ENCODE results near the gene MAMLD1.

Gene MAMLD1

GRCh38 chrX:150408007-150408406 is 44.9 kb downstream of the MAMLD1 start:
- DNase-seq, result no peak

DNA sequence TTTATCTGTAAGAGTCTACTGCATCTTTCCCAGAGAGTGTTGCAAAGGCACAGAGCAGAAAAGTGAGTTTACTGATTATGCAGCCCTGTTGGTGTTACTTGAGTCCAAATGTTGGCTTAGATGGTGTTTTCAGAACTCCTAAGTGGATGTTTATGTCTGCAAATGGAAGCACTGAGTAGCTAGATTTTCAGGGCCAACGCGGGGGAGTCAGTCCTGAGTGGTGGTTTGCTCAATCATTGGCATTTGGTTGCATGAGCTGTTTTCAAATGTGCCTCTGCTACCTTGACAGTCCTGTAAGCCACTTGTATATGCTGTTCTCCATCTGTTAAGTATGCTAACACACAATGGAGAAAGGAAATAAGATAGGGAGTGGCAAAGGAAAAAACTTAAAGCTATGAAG is 45.4 kb downstream of the MAMLD1 start:
- no peak for DNase-seq

DNA sequence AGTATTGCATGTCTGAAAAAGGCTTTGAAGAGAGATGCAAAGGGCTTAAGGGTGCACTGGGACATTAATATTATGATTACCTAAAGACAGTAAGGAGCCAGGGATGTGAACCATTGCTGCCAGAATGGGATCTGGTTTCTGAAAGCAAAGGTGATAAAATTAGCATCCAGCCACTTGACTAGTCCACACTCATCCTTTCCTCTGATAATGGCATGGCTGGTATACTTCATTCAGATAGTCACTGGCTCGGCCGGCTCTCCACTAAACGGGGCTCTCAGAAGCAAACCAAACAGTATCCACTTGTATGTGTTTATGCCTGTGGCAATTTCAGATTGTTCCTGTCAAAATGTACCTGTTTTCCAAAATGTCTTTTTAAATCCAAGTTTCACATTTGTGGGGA is 46.4 kb downstream of the MAMLD1 start:
- DNase-seq, result no peak

DNA sequence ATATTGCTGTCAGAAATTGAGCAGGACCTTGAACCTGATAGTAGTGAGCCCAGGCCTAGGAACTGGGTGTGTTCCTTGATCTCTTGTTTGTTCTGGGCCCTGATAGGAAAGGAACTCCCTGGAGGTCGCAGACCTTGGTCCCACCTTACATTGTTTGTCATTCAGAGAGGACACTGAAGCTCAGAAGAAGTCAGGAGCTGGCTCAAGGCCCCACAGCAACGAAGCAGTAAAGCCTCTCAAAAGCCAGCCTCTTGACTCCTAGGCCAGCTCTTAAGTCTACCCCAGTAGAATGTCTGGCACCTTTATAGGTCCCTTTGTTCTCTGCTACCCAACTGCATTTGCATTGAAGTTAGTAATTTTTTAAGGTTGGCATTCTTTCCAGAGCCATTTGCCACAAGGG is 46.8 kb downstream of the MAMLD1 start:
- no peak for DNase-seq

- DNase-seq, result peak in 1 of 2 experiments; percentile 8
Measured at GRCh38 chrX:150410513-150410912, 47.4 kb downstream of the MAMLD1 start.

DNA sequence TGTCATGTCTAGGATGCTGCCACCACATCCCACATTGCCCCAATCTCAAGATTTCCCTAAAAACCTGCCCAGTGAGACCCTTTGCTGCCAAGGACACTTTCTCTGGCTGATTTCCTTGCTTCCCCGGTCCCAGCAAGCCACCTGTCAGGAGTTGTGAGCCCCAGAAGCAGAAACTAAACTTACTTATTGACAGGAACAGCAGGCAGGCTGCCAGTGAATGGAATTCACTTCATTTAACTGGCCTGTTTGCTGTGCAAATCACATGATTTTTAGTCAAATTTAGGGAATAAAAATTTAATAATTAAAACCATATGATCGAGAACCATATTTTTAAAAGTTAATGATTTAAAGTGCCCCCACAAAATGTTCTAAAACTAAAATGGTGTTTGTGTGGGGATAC is 48.5 kb downstream of the MAMLD1 start:
- no peak for DNase-seq

DNA sequence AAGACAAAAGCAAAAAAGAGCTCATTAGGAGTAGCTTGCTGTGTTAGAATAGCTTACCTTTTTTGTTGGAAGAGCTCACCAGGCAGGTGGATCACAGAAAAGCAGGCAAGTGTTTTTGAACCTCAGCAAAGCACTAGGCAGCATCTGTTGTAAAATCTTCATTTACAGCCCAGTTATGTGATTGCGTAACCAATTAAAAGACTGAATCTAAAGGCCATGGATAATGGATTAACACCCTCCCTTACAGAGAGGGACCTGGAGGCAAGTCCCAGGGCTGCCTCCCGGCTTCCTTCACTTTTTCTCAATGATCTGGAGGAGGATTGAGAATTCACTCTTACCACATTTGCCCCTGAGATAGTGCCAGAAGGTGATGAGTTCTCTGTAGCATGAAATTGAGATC is 51.1 kb downstream of the MAMLD1 start:
- DNase-seq, result no peak

DNA sequence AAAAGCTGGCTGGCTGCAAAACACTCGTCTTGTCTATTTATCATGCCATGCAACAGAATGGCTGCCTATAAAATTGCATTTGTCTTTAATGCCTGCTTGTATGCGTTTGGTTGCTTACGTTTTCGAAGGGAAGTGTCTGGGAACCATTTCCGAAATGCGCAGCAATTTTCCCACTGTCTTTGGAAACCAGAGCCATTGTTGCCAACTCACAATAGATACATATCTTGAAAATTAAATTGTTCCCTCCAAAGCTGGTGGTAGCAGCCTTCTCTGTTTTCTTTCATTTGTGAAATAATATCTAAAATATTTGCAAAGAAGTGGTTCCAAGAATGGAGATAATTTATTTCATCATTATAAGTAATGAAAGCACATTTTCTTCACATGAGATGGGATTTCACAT is 53.4 kb downstream of the MAMLD1 start:
- DNase-seq, result no peak

DNA sequence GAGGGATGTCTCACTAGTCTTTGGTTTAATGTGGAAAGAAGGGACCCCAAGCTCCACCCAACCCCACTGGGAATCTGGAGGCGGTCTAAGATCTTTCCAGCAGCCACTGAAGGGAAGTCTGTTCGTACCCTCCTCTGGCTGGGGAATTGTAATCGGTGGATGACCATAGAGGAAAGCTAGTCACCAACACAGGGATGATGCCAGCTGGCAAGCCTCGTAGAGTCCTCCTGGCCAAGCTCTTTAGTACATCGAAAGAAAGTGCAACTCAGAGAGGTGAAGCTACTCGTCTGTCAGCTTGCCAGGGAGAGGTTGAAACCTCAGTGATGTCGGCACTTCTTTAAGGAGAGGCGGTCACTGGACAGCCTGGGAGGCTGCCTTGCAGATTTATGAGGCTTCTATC is 58.7 kb downstream of the MAMLD1 start:
- DNase-seq, result no peak

DNA sequence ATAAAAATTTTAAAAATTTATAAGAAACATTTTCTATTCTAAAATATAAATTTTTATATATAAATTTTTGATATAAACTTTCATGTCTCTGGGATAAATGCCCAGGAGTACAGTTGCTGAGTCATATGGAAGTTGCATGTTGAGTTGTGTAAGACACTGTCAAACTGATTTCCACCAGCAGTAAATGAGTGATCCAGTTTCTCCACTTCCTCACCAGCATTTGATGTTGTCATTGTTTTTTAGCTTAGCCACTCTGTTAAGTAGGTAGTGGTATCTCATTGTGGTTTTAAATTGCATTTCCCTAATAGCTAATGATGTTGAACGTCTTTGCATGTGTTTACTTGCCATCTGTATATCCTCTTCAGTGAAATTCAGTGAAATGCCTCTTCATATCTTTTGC is 66.5 kb downstream of the MAMLD1 start:
- DNase-seq, result peak; percentile 25 to 53

DNA sequence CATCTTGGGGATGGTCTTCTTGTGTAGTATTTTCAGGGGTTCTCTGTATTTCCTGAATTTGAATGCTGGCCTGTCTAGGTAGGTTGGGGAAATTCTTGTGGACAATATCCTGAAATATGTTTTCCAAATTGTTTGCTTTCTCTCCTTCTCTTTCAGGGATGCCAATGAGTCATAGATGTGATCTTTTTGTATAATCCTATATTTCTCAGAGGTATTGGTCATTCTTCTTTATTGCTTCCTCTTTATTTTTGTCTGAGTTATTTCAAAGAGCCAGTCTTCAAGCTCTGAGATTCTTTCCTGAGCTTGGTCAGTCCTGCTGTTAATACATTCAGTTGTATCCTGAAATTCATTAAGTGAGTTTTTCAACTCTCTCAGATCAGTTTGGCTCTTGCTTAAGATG is 73.1 kb downstream of the MAMLD1 start:
- no peak for DNase-seq

GRCh38 chrX:150438165-150438564 is 75.0 kb downstream of the MAMLD1 start:
- DNase-seq, result no peak

DNA sequence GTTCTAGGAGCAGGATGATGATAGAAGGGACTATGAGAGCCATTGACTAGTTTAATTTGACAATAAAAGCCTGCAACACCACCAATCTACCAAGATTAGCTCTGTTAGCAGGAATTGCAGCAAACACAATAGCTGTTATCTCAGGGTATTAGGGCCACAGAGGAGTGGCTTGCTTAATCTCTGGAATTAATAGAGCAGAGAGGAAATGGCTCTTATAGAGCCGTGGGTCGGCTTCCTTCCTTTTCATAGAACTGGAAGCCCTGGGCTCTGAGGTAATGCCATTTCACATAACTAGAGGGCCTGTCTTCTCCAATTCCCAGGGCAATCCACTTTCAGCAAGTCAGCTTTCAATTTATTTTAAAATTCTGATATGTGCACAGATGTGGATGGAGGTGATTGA is 83.0 kb downstream of the MAMLD1 start:
- peak; percentile 8 to 20 for DNase-seq

DNA sequence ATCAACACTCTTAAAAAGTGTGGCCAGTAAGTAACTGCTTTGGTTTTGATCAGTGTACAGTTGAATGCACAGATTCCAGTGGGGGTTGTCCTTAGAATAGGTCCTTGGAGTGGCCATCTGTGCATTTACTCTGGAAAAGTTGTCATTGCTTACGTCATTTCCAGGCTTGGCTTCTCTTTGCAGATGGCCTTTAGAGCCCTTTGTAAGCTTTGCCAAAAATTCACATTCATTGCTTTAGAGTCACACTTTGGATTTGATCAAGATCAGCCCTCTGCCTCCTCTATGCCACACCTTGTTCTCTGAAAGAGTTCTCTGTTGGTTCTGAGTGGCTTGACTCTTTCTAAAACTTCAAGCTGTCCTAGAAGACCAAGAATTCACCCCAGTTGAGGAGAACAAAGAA is 83.9 kb downstream of the MAMLD1 start:
- no peak for DNase-seq

- peak in 1 of 2 experiments; percentile 3 for DNase-seq
Measured at GRCh38 chrX:150449313-150449712, 86.2 kb downstream of the MAMLD1 start.

GRCh38 chrX:150450519-150451177 is 87.5 kb downstream of the MAMLD1 start:
- DNase-seq, result no peak

GRCh38 chrX:150451953-150452352 is 88.8 kb downstream of the MAMLD1 start:
- no peak for DNase-seq

DNA sequence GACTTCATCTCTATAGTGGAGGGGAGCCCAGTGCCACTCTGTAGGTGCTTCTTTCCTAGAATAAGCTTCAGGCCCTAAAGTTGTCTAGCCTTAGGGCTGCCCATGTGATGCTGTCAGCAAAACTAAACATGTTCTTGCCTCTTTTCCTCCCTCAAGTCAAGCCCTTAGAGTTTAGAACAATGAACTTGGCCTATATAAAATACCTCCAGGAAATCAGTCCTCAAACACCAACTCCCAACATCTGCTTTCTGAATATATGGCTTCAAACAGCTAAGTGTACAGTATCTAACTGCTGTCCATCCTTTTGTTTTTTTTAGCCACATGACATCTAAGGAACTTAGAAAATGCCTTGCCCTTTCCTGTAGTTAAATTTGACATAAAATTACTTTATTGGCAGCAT is 91.0 kb downstream of the MAMLD1 start:
- DNase-seq, result no peak

GRCh38 chrX:150454508-150455214 is 91.5 kb downstream of the MAMLD1 start:
- no peak for DNase-seq

GRCh38 chrX:150455215-150455608 is 92.1 kb downstream of the MAMLD1 start:
- DNase-seq, result no peak

GRCh38 chrX:150456466-150456865 is 93.3 kb downstream of the MAMLD1 start:
- DNase-seq, result no peak

- DNase-seq, result no peak
Measured at GRCh38 chrX:150456941-150457340, 93.8 kb downstream of the MAMLD1 start.

DNA sequence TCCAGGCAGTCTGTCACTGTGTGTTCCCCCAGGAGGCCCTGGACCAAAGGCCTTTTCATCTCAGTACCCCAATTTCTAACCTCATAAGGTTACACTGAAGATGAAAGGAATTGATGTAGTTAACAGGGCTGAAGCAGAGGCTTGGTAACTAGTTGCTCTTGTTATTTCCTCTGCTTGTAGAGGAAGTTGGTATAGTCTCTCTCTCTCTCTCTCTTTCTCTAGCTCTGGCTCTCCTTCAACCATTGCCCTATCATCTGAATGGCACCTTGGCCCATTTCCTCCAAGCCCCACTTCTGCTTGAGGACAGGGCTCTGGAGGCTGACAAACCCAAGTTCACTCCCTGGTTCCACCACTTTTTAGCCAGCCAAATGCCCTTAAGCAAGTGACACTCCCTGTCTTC is 96.1 kb downstream of the MAMLD1 start:
- DNase-seq, result no peak

GRCh38 chrX:150460063-150460462 is 96.9 kb downstream of the MAMLD1 start:
- no peak for DNase-seq

DNA sequence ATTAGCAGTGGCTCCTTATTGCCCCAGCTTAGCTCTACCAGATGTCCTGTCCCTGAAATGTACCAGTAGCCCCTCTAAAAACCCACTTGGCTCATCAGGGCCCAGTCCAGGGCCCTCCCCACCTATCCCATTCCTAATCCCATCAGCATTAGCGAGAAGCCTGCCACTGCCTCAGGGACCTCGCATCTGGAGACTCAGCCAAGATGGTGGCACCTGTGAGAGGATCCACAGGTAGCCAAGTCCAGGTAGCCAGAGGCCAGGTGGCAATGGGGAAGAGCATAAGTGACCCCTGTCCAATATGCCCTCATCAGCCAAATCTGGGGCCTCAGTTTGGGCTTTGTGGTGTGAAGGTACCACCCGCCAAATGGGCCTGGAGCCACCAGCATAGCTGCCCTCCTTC is 97.7 kb downstream of the MAMLD1 start:
- no peak for DNase-seq

All from Kasumi-1 (cell line).